Breast epithelium (tissue), 3 donors: ENCODE measurements around the gene SMCO1.

Experiments
- POLR2A ChIP-seq: fragments of 450-650 bp; IDR thresholded peaks from one replicate; pipeline ENCODE4 v1.6.1; 2016; ENCODE audit warnings: antibody characterized with exemption, mild to moderate bottlenecking, moderate library complexity
- TF ChIP-seq, protein P1 (sequence below), 3 donors: fragments of 450-650 bp; IDR thresholded peaks; one replicate each; pipeline ENCODE4 v1.5.1; 2016 to 2017; ENCODE audit warnings: antibody characterized with exemption in 3 of 3, mild to moderate bottlenecking in 3 of 3, moderate library complexity in 3 of 3

DNA sequence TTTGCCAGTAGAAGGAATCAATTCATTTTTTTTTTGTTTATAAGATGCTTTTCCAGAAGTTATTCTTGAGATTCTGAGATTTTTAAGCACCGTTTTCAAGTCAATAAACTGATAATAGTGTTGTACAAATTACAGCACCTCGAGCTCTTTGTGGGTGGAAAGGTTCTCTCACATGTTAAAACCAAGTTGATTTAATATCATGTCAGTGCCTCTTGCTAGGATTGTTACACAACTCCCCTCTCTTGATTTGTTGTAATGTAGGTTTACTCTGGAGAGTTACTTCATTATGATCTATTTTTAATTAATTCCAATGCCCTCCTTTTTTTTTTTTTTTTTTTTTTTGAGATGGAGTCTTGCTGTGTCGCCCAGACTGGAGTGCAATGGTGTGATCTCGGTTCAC, 57.1 kb downstream of the SMCO1 start:
- no peak for TF ChIP-seq POLR2A
- TF ChIP-seq, protein P1, sequence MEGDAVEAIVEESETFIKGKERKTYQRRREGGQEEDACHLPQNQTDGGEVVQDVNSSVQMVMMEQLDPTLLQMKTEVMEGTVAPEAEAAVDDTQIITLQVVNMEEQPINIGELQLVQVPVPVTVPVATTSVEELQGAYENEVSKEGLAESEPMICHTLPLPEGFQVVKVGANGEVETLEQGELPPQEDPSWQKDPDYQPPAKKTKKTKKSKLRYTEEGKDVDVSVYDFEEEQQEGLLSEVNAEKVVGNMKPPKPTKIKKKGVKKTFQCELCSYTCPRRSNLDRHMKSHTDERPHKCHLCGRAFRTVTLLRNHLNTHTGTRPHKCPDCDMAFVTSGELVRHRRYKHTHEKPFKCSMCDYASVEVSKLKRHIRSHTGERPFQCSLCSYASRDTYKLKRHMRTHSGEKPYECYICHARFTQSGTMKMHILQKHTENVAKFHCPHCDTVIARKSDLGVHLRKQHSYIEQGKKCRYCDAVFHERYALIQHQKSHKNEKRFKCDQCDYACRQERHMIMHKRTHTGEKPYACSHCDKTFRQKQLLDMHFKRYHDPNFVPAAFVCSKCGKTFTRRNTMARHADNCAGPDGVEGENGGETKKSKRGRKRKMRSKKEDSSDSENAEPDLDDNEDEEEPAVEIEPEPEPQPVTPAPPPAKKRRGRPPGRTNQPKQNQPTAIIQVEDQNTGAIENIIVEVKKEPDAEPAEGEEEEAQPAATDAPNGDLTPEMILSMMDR (IDR thresholded peaks at IDR 0.05) = no peak
